WERI-Rb-1 (cell line): Measurements from ENCODE around the gene RAP2A.

Source experiments
- DNase-seq: peaks from one replicate; pipeline ENCODE4 v3.0.0-alpha.2; 2020
- H3K27ac ChIP-seq: fragments of 250-450 bp; sonication (Bioruptor Pico); 2 replicates; pipeline ENCODE4 v1.5.1; 2020; ENCODE audit warnings: mild to moderate bottlenecking, moderate library complexity
- H3K27me3 ChIP-seq: fragments of 250-450 bp; sonication (Bioruptor Pico); 2 replicates; pipeline ENCODE4 v1.5.1; 2021; ENCODE audit warnings: mild to moderate bottlenecking, low read depth, moderate library complexity; ENCODE audit not compliant: insufficient read depth, severe bottlenecking
- H3K36me3 ChIP-seq: fragments of 250-450 bp; sonication (Bioruptor Pico); 2 replicates; pipeline ENCODE4 v1.5.1; 2020; ENCODE audit warnings: mild to moderate bottlenecking, moderate library complexity
- H3K4me3 ChIP-seq: 2 replicates; pipeline ENCODE4 v1.5.1; 2011; ENCODE audit warnings: low read depth, mild to moderate bottlenecking, control low read depth, low read length
- H3K9me3 ChIP-seq: fragments of 250-450 bp; sonication (Bioruptor Pico); 2 replicates; pipeline ENCODE4 v1.5.1; 2021; ENCODE audit warnings: mild to moderate bottlenecking, moderate library complexity; ENCODE audit not compliant: severe bottlenecking
- CTCF ChIP-seq: IDR thresholded peaks from 2 replicates; pipeline ENCODE4 v1.5.1; 2011; ENCODE audit warnings: low read depth, mild to moderate bottlenecking, control low read depth, inconsistent platforms, low read length

Gene RAP2A

GRCh38 chr13:97440598-97441170 is 6.7 kb downstream of the RAP2A start:
- Histone ChIP-seq H3K27ac (no peak overlapping the region), H3K9me3 (no peaks in the 10 kb centered on the region), H3K4me3 (no peak overlapping the region), H3K27me3 (no peaks in the 10 kb centered on the region), H3K36me3 (peaks cover 13% of the 10 kb centered on the region)
- no peak for TF ChIP-seq CTCF
- no peak for DNase-seq

GRCh38 chr13:97441368-97441767 is 7.4 kb downstream of the RAP2A start:
- no peaks in the 10 kb centered on the region for H3K9me3 ChIP-seq
- TF ChIP-seq CTCF: no peak
- no peak for DNase-seq
- H3K27ac ChIP-seq: no peak overlapping the region
- no peak overlapping the region for H3K4me3 ChIP-seq
- peaks cover 12% of the 10 kb centered on the region for H3K36me3 ChIP-seq
- no peaks in the 10 kb centered on the region for H3K27me3 ChIP-seq

DNA sequence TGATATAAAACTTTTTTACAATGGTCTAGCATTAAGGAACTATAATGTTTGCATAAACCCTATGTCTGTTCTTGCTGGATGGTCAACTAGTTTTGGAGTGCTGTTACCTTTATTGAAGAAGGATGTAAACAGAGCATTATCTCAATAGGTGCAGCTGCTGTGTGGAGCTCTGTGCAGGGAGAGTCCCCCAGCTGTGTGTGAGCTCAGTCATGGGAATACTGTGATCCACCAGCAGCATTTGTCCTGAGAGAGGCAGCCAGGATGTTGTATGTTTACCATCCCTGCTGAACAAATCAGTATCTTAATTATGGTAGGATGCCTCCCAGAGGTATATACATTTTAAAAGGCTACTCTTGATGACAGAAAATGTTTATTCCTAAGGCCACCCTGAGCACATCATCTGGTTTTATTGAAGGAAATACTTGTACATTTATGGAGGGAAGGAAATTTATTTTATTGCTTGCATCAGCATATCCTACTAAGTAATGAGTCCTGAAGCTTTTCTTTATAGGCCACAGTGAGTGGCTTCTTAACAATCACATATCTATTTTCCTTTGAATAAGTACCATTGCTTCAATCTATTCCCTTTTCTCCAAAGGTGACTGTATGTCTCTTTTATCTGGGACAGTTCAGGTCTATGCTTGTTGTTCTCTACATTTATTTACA is 11.7 kb downstream of the RAP2A start:
- DNase-seq: no peak
- Histone ChIP-seq H3K4me3 (no peak overlapping the region), H3K27ac (no peak overlapping the region), H3K36me3 (no peaks in the 10 kb centered on the region), H3K27me3 (no peaks in the 10 kb centered on the region), H3K9me3 (no peaks in the 10 kb centered on the region)
- TF ChIP-seq CTCF: no peak

DNA sequence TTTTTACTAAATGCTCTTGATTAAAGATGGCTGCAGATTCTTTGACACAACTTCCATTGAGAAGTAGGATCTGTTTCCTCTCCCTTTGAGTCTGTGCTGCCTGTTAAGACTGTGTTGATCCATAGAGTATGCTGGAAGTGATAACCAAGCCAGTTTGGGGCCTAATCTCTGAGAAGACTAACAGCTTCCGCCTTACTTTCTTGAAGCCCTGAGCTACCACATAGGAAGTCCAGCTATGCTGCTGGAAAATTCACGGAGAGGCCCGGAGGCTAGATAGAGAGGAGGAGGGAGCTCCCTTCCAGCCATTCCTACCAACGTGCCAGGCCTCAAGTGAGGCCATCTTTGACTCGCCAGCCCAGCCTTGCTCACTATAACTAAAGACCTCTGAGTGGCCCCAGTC is 12.5 kb downstream of the RAP2A start:
- Histone ChIP-seq H3K9me3 (no peaks in the 10 kb centered on the region), H3K4me3 (no peak overlapping the region), H3K36me3 (no peaks in the 10 kb centered on the region), H3K27ac (no peak overlapping the region), H3K27me3 (no peaks in the 10 kb centered on the region)
- DNase-seq: no peak
- TF ChIP-seq CTCF: no peak

DNA sequence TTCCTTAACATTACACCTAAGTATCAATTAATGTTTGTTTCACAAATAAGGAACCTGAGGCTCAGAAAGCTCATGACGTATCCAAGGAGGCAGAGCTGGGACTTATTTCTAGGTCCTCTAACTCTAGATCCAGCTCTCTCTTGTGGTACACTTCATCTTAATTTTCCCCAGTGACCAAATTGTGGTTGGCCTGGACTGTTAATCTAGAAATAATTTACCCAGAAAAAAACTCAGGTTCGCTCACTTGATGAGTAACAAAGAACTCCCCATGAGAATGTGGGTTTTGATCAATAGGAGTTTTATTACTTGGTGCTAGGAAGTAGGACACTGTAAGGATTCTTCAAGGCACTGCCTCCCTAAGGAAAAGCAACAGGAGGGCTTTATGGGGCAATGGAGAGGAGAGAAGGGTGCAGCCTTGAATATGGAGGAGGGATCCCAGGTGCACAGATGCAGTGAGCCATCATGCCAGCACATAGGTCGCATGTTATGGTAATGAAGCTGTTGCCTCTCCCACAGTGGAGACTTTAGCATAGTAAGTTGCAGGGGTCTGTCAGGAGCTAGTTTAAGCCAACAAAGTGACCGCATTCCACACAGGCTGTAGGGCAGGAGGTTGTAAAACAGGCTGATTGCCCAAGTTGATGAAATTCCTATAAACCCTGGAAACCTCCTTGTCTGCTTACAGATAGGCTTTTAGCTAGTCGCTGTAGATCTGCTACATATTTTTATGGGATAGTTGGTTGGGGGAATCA is 14.7 kb downstream of the RAP2A start:
- TF ChIP-seq CTCF: no peak
- Histone ChIP-seq H3K4me3 (no peak overlapping the region), H3K27me3 (no peaks in the 10 kb centered on the region), H3K9me3 (no peaks in the 10 kb centered on the region), H3K36me3 (no peaks in the 10 kb centered on the region), H3K27ac (no peak overlapping the region)
- DNase-seq: no peak
